HUES6 (cell line): ENCODE results near the gene NELL2.

Experiments used
- H3K27ac ChIP-seq: 2 replicates; pipeline ENCODE4 v1.7.0; 2013; ENCODE audit warnings: low read depth, mild to moderate bottlenecking, low read length, inconsistent platforms
- H3K27me3 ChIP-seq: 2 replicates; pipeline ENCODE4 v1.6.1; 2013; ENCODE audit warnings: low read length; ENCODE audit not compliant: control insufficient read depth, insufficient read depth
- H3K36me3 ChIP-seq: 2 replicates; pipeline ENCODE4 v1.6.1; 2013; ENCODE audit warnings: low read length; ENCODE audit not compliant: control insufficient read depth, insufficient read depth
- H3K4me1 ChIP-seq: 2 replicates; pipeline ENCODE4 v1.6.1; 2013; ENCODE audit warnings: low read length; ENCODE audit not compliant: control insufficient read depth, insufficient read depth
- H3K4me3 ChIP-seq: 2 replicates; pipeline ENCODE4 v1.5.1; 2013; ENCODE audit warnings: low read depth, low read length
- H3K9ac ChIP-seq: one replicate; pipeline ENCODE4 v1.6.1; 2013; ENCODE audit warnings: mild to moderate bottlenecking, low read length
- H3K9me3 ChIP-seq: 2 replicates; pipeline ENCODE4 v1.6.1; 2013; ENCODE audit warnings: low read depth, low read length; ENCODE audit not compliant: control insufficient read depth, insufficient read depth

Gene NELL2

GRCh38 chr12:44574586-44574985, 301.5 kb downstream of the NELL2 start:
- no peaks in the 10 kb centered on the region for H3K36me3 ChIP-seq
- no peak overlapping the region for H3K4me3 ChIP-seq
- H3K9ac ChIP-seq, result no peak overlapping the region

GRCh38 chr12:44573723-44574122, 302.4 kb downstream of the NELL2 start:
- Histone ChIP-seq H3K36me3 (no peaks in the 10 kb centered on the region), H3K4me1 (peaks cover 19% of the 10 kb centered on the region), H3K27ac (no peak overlapping the region), H3K9ac (no peak overlapping the region), H3K9me3 (no peaks in the 10 kb centered on the region), H3K4me3 (no peak overlapping the region), H3K27me3 (no peaks in the 10 kb centered on the region)

More at GRCh38 chr12:44574586-44574985, 301.5 kb downstream of the NELL2 start:
- H3K4me1 ChIP-seq, result peaks cover 25% of the 10 kb centered on the region
- H3K9me3 ChIP-seq, result no peaks in the 10 kb centered on the region
- no peaks in the 10 kb centered on the region for H3K27me3 ChIP-seq
- no peak overlapping the region for H3K27ac ChIP-seq

- no peaks in the 10 kb centered on the region for H3K9me3 ChIP-seq
- H3K4me1 ChIP-seq, result peaks cover 10% of the 10 kb centered on the region
- no peak overlapping the region for H3K9ac ChIP-seq
- 0 out of 2 replicates have a peak overlapping the region, but pooled peaks have one; percentile 51 for H3K27ac ChIP-seq
- H3K4me3 ChIP-seq, result no peak overlapping the region
- no peaks in the 10 kb centered on the region for H3K27me3 ChIP-seq
- no peaks in the 10 kb centered on the region for H3K36me3 ChIP-seq
Observed at GRCh38 chr12:44571006-44571550, 305.0 kb downstream of the NELL2 start.

GRCh38 chr12:44570036-44570583, 306.0 kb downstream of the NELL2 start:
- no peaks in the 10 kb centered on the region for H3K9me3 ChIP-seq
- no peaks in the 10 kb centered on the region for H3K36me3 ChIP-seq
- H3K9ac ChIP-seq, result no peak overlapping the region
- H3K27ac ChIP-seq, result no peak overlapping the region
- H3K4me1 ChIP-seq, result peaks cover 10% of the 10 kb centered on the region
- no peak overlapping the region for H3K4me3 ChIP-seq
- H3K27me3 ChIP-seq, result no peaks in the 10 kb centered on the region

GRCh38 chr12:44565163-44565562, 311.0 kb downstream of the NELL2 start:
- Histone ChIP-seq H3K36me3 (no peaks in the 10 kb centered on the region), H3K27ac (no peak overlapping the region), H3K4me1 (no peaks in the 10 kb centered on the region), H3K9me3 (no peaks in the 10 kb centered on the region), H3K27me3 (no peaks in the 10 kb centered on the region), H3K9ac (no peak overlapping the region), H3K4me3 (no peak overlapping the region)

- H3K4me3 ChIP-seq, result no peak overlapping the region
- H3K9ac ChIP-seq, result no peak overlapping the region
- no peak overlapping the region for H3K27ac ChIP-seq
- H3K36me3 ChIP-seq, result no peaks in the 10 kb centered on the region
- no peaks in the 10 kb centered on the region for H3K27me3 ChIP-seq
- H3K4me1 ChIP-seq, result no peaks in the 10 kb centered on the region
- H3K9me3 ChIP-seq, result peaks cover under 1% of the 10 kb centered on the region; the same call in 1 of the 2 replicates
Observed at GRCh38 chr12:44563486-44563885, 312.6 kb downstream of the NELL2 start.

GRCh38 chr12:44558340-44559100, 317.6 kb downstream of the NELL2 start:
- H3K36me3 ChIP-seq, result no peaks in the 10 kb centered on the region
- H3K27ac ChIP-seq, result no peak overlapping the region
- H3K9ac ChIP-seq, result no peak overlapping the region
- H3K27me3 ChIP-seq, result no peaks in the 10 kb centered on the region
- H3K9me3 ChIP-seq, result peaks cover 2% of the 10 kb centered on the region; the same call in 1 of the 2 replicates
- no peaks in the 10 kb centered on the region for H3K4me1 ChIP-seq
- no peak overlapping the region for H3K4me3 ChIP-seq

GRCh38 chr12:44555454-44555853, 320.7 kb downstream of the NELL2 start:
- Histone ChIP-seq H3K27ac (no peak overlapping the region), H3K36me3 (no peaks in the 10 kb centered on the region), H3K9ac (no peak overlapping the region), H3K27me3 (no peaks in the 10 kb centered on the region), H3K9me3 (peaks cover 2% of the 10 kb centered on the region; the same call in 1 of the 2 replicates), H3K4me1 (no peaks in the 10 kb centered on the region), H3K4me3 (no peak overlapping the region)

GRCh38 chr12:44551631-44552030, 324.5 kb downstream of the NELL2 start:
- no peaks in the 10 kb centered on the region for H3K9me3 ChIP-seq
- no peaks in the 10 kb centered on the region for H3K27me3 ChIP-seq
- H3K4me3 ChIP-seq, result no peak overlapping the region
- H3K36me3 ChIP-seq, result no peaks in the 10 kb centered on the region
- no peak overlapping the region for H3K27ac ChIP-seq
- H3K9ac ChIP-seq, result no peak overlapping the region
- H3K4me1 ChIP-seq, result no peaks in the 10 kb centered on the region; the same call in 1 of the 2 replicates

- no peaks in the 10 kb centered on the region for H3K9me3 ChIP-seq
- no peak overlapping the region for H3K27ac ChIP-seq
- H3K27me3 ChIP-seq, result no peaks in the 10 kb centered on the region
- H3K4me1 ChIP-seq, result no peaks in the 10 kb centered on the region; the same call in 1 of the 2 replicates
- no peak overlapping the region for H3K4me3 ChIP-seq
- no peak overlapping the region for H3K9ac ChIP-seq
- H3K36me3 ChIP-seq, result no peaks in the 10 kb centered on the region
Observed at GRCh38 chr12:44550377-44550776, 325.7 kb downstream of the NELL2 start.

GRCh38 chr12:44546060-44546459, 330.1 kb downstream of the NELL2 start:
- Histone ChIP-seq H3K36me3 (no peaks in the 10 kb centered on the region), H3K9me3 (no peaks in the 10 kb centered on the region), H3K4me3 (no peak overlapping the region), H3K27ac (no peak overlapping the region), H3K27me3 (no peaks in the 10 kb centered on the region), H3K4me1 (no peaks in the 10 kb centered on the region; the same call in 1 of the 2 replicates), H3K9ac (no peak overlapping the region)
